ENCODE results near the gene CDH3. TPM values are rescaled to one million over a fixed set of nuclear protein-coding genes. Genes with fewer than 3 reads are reported as not detected.

Gene CDH3
- total RNA-seq, 1 donor from 2014 or later, result 1.1 TPM

DNA sequence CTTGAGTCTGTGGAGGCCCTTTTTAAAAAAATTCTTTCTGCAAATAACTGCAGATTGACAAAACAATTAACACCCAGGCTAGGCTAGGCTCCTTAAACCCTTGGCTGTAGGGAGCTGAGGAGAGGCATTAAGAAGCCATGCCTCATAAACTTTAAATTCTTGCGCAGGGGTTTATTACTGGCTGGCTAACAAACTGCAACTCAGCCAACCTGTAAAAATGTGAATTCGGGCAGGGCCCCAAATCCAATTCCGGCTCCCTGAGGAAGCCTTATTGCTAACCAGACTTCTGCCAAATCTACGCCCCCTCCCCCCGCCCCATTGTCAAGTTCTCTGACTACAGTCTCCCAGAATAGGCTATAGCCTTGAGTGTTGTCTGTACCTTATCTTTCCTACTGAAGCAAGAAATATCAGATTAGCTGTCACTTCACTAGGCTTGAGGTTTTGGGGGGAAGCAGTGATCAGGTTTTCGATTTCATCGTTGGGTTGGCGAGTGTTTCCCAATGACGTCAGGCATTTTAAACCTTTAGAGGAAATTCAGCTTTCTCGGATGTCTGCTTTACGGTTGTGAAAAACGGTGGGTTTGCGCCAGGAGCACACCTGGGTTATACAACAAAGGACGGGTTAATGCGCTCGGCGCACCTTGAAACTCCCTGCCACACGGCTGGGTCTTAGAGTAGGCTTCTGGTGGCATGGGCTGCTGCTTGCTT, 2.0 kb downstream of the CDH3 start:
- Mint-ChIP-seq H3K9me3 (ENCODE audit: low read depth) (no peaks in the 10 kb centered on the region), H3K27me3 (ENCODE audit: low read depth) (no peaks in the 10 kb centered on the region), H3K4me1 (ENCODE audit: low read depth) (peaks cover 12% of the 10 kb centered on the region), H3K36me3 (ENCODE audit: low read depth) (no peaks in the 10 kb centered on the region), H3K27ac (ENCODE audit: unreplicated experiment) (no peak overlapping the region), H3K4me3 (ENCODE audit: unreplicated experiment) (no peak overlapping the region)
- TF ChIP-seq, protein P1, sequence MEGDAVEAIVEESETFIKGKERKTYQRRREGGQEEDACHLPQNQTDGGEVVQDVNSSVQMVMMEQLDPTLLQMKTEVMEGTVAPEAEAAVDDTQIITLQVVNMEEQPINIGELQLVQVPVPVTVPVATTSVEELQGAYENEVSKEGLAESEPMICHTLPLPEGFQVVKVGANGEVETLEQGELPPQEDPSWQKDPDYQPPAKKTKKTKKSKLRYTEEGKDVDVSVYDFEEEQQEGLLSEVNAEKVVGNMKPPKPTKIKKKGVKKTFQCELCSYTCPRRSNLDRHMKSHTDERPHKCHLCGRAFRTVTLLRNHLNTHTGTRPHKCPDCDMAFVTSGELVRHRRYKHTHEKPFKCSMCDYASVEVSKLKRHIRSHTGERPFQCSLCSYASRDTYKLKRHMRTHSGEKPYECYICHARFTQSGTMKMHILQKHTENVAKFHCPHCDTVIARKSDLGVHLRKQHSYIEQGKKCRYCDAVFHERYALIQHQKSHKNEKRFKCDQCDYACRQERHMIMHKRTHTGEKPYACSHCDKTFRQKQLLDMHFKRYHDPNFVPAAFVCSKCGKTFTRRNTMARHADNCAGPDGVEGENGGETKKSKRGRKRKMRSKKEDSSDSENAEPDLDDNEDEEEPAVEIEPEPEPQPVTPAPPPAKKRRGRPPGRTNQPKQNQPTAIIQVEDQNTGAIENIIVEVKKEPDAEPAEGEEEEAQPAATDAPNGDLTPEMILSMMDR (IDR thresholded peaks at IDR 0.05), result no peak
- no peak for DNase-seq (ENCODE audit: low spot score)

DNA sequence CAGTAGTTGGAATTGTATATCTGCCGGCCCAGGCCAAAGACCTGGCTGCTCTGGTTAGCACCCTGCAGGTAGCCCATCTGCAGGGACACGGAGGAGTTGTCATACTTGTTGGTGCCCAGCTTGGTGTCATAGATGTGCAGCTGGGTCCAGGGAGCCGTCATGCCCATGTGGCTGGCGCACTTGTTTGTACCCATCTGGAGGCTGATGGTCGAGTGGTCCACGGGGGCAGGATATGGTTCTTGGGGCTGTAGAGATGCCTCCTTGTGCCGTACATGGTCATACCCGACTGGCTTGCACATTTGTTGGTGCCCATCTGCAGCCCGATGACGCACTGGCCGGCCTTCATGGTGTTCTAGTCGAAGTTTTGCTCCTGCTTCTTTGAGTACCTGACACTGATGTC, 6.0 kb downstream of the CDH3 start:
- no peak for DNase-seq (ENCODE audit: low spot score)
- no peaks in the 10 kb centered on the region for H3K27me3 Mint-ChIP-seq (ENCODE audit: low read depth)
- no peaks in the 10 kb centered on the region for H3K9me3 Mint-ChIP-seq (ENCODE audit: low read depth)
- H3K4me3 Mint-ChIP-seq (ENCODE audit: unreplicated experiment), result no peak overlapping the region
- H3K4me1 Mint-ChIP-seq (ENCODE audit: low read depth), result peaks cover under 1% of the 10 kb centered on the region
- H3K36me3 Mint-ChIP-seq (ENCODE audit: low read depth), result no peaks in the 10 kb centered on the region
- no peak overlapping the region for H3K27ac Mint-ChIP-seq (ENCODE audit: unreplicated experiment)
- TF ChIP-seq, protein P1 (IDR thresholded peaks at IDR 0.05), result no peak

DNA sequence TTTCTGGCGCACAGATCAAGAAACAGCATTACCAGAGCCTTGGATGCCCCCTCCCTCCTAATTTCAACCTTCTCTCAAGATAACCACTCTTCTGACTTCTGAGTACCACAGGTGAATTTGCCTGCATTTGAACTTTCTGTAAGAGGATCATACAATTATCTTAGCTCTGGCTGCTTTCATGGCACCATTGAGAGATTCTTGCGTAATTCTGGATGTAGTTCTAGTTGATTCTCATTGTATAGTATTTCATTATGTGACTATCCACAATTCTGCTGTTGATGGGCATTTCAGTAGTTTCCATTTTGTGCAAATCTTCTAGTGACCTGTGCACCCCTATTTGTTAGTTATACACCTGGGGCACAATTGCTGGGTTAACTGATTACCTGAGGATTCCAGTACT, 7.5 kb downstream of the CDH3 start:
- TF ChIP-seq, protein P1 (IDR thresholded peaks at IDR 0.05), result no peak
- no peak overlapping the region for H3K4me3 Mint-ChIP-seq (ENCODE audit: unreplicated experiment)
- no peaks in the 10 kb centered on the region for H3K27me3 Mint-ChIP-seq (ENCODE audit: low read depth)
- H3K4me1 Mint-ChIP-seq (ENCODE audit: low read depth), result no peaks in the 10 kb centered on the region
- H3K36me3 Mint-ChIP-seq (ENCODE audit: low read depth), result no peaks in the 10 kb centered on the region
- DNase-seq (ENCODE audit: low spot score), result no peak
- no peaks in the 10 kb centered on the region for H3K9me3 Mint-ChIP-seq (ENCODE audit: low read depth)
- H3K27ac Mint-ChIP-seq (ENCODE audit: unreplicated experiment), result no peak overlapping the region

DNA sequence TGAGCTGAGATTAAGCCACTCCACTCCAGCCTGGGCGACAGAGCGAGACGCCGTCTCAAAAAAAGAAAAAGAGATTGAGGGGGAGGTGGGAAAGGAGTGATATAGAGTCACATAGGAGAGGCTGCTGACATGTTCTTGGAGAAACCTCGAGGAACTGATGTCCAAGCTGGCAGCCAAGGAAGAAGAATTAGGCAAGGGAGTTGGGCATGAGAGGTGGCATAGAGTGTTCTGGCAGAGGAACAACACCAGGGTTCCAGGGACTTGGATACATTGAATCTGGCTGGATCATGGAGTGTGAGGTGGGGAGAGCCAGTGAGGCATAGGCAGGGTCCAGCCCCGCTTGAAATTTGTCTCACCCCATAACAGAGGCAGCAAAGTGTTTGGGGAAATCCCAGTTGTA, 10.7 kb downstream of the CDH3 start:
- H3K27me3 Mint-ChIP-seq (ENCODE audit: low read depth), result no peaks in the 10 kb centered on the region
- H3K36me3 Mint-ChIP-seq (ENCODE audit: low read depth), result no peaks in the 10 kb centered on the region
- DNase-seq (ENCODE audit: low spot score), result no peak
- H3K4me1 Mint-ChIP-seq (ENCODE audit: low read depth), result peaks cover 29% of the 10 kb centered on the region
- H3K27ac Mint-ChIP-seq (ENCODE audit: unreplicated experiment), result no peak overlapping the region
- no peak overlapping the region for H3K4me3 Mint-ChIP-seq (ENCODE audit: unreplicated experiment)
- H3K9me3 Mint-ChIP-seq (ENCODE audit: low read depth), result no peaks in the 10 kb centered on the region
- TF ChIP-seq, protein P1 (IDR thresholded peaks at IDR 0.05), result no peak

DNA sequence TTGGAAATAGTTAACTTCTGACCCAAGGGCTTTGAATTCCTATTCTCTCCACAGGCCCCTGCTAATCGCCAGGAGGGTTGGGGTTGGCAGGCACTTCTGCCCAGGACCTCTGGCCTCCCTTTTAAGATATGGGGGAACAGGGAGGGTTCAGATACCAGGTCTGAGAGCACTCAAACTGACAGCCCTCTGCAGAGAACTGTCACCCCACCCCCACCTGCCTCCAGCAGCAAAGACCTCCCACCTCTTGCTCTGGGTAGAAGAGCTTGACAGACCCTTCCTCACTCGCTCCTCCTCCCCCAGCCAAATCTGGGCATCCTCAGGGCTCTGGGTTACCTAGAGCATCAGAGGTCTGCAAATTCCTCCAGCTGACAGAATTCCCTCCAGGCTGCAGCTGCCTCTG, 11.6 kb downstream of the CDH3 start:
- Mint-ChIP-seq H3K36me3 (ENCODE audit: low read depth) (no peaks in the 10 kb centered on the region), H3K27me3 (ENCODE audit: low read depth) (no peaks in the 10 kb centered on the region), H3K27ac (ENCODE audit: unreplicated experiment) (no peak overlapping the region), H3K4me3 (ENCODE audit: unreplicated experiment) (no peak overlapping the region), H3K4me1 (ENCODE audit: low read depth) (peaks cover 35% of the 10 kb centered on the region), H3K9me3 (ENCODE audit: low read depth) (no peaks in the 10 kb centered on the region)
- TF ChIP-seq, protein P1 (IDR thresholded peaks at IDR 0.05), result no peak
- DNase-seq (ENCODE audit: low spot score), result no peak

Measured in chondrocyte (in vitro differentiated cells).